ENCODE data around the gene SBK1.

- no peak for TF ChIP-seq CTCF (conservative IDR thresholded peaks at IDR 0.05)
- no peak for TF ChIP-seq EZH2 (IDR thresholded peaks at IDR 0.05; ENCODE audit: low read depth)
Observed at GRCh38 chr16:28294201-28294600, 1.9 kb downstream of the SBK1 start.
